Measurements from ENCODE around the gene GAL3ST1.

The GAL3ST1 gene

DNA sequence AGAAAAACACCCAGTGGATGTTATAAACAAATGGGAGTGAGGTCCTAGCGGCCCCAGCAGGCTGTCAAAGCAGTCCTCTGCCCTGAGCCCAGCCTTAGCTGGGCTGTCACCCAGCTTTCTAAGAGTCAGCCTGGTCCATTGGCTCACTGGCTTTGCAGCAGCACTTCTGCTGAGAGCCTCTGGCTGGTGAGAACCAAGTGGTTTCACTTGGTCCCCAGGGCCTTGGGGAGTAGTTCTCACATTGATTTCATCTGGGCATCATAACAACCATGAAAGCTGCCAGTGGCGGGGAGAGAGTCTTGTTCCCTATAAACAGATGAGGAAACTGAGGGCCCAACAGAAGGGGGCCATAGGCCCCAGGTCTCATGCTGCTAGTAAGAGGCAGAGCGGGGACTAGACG, 39.3 kb downstream of the GAL3ST1 start:
- no peak for DNase-seq (ENCODE audit: low read depth, low spot score)

DNA sequence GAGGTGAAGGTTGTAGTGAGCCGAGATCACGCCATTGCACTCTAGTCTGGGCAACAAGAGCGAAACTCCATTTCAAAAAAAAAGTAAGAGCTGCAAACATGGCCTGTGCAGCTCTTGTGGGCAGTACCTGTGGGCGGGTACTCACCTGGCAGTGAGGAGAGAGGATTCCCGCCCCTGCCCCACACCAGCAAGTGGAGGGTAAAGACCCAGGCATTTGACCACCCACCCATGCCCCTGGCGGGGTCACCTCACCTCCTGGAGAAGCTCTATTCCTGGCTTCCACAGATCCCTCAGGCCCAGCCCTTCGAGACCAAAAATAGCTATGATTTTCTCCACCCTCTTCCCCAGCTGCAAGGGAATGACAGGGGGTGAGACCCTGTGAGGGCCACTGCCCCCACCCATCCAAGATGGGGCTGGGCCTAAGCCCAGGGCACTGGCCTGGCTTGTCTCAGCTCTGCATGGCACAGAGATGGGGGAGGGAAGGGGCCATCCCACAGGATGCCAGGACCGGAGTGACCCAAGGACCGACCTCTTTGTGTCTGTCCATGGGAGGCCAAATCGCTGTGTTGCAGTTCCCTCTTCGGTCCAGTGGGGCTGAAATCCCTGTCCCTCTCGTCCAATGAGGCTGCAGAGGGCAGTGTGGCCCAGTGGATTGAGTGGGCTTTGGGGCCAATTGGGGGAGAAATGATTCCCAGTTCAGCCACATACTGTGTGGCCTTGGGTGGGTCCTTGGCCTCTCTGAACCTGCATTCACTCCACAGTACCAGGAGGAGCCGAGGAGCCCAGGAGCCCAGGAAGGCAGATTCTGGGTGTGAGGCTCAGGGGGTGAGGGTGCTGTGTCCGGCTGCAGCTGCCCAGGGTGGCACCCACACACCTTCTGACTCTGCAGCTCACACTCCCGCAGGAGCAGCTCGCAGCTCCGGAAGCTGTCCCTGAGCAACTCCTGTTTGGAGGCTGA, 42.5 kb downstream of the GAL3ST1 start:
- DNase-seq (ENCODE audit: low read depth, low spot score): no peak

DNA sequence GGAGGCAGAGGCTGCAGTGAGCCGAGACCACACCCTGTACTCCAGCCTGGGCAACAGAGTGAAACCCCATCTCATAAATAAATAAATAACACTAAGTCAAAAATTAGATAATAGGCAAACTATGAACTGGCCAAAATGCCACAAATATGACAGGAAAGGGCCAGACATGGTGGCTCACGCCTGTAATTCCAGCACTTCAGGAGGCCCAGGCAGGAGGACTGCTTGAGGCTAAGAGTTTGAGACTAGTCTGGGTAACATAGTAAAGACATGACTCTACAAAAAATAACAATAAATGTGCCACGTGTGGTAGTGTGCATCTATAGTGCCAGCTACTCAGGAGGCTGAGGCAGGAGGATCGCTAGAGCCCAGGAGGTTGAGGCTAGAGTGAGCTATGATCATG, 47.8 kb downstream of the GAL3ST1 start:
- DNase-seq (ENCODE audit: low read depth, low spot score): no peak

DNA sequence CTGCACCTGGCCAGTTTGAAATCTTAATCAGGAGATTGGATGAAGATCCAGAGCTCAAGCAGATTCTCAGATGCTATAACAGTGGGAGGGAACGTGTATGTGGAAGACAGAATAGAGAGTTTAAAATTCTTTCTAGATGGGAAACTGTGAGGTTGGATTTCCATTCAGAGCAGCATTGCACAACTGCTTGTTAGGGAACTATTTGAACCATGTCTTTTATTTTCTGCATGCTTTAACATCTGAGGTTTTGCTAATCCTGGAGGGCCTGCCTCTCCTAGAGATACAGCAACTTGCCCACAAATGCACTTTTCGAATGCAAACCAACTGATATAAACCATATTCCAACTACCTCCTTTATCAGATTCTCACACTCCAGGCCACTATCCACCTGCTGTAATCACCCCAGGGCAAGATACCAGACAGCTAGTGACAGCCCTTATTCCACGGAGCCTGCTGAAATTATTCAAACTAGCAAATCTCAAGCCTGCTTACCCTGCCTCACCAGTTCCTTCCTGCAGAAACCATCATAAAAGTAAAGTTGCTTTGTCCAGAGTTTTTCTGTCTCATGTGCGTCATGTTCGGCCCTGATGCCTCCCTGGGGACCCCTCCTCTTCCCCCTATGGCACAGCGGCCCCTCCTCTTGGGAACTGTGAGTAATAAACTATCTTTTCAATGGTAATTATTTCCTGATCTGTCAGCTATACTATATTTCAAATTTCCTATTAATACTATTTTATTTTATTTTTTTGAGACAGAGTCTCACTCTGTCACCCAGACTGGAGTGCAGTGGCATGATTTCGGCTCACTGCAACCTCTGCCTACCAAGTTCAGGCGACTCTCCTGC, 50.6 kb downstream of the GAL3ST1 start:
- no peak for DNase-seq (ENCODE audit: low read depth, low spot score)

DNA sequence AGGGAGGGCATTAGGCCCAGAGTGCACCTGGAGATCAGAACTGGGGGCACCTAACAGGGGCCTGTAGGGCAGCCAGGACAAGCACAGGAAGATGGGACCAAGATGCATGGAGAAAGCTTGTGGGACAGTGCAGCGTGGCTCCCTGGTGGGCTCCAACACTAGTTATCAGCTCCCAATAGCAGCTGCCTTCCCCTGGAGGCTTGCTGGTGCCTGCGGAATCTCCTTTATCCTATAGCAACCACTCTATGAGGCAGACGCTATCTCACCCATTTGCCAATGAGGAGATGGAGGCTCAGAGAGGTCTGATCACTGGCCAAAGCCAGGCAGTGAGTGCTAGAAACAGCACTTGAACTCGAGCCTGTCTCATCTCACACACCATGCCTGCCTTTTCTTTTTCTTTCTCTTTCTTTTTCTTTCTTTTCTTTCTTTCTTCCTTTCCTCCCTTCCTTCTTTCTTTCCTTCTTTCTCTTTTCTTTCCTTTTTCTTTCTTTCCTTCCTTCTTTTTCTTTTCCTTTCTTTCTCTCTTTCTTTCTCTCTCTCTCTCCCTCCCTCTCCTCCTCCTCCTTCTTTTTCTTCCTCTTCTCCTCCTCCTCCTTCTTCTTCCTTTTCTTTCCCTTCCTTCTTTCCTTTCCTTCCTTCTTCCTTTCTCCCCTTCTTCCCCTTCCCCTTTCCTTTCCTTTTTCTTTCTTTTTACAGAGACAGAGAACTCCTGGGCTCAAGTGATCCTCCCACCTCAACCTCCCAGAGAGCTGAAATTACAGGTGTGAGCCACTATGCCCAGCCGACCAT, 52.9 kb downstream of the GAL3ST1 start:
- no peak for DNase-seq (ENCODE audit: low read depth, low spot score)

DNA sequence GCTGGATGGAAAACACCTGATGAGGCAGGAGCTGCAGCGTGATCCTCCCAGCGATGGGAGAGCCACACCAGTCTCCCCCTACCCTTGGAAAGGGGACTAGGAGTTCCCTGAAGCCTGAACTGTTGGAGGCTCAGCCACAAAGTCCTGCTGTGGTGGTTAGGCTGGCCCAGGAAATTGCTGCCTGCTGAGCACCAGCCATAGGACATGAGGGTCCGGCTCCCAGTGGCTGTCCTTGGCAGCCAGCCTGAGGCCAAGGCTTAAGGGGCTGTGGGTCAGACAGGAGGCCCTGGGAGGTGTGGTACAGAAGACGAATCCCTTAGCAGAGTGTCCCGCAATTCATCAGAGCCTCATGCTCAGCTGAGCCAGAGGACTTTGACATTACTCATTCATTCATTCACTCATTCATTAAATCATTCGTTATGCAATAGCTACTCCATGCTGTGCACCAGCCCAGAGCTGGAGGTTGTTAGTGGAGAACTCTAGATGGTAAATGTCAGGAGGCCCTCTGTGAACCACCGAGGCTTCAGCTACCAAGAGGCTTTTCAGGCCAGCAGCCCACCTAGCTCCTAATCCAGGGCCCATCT, 54.5 kb downstream of the GAL3ST1 start:
- no peak for DNase-seq (ENCODE audit: low read depth, low spot score)

DNA sequence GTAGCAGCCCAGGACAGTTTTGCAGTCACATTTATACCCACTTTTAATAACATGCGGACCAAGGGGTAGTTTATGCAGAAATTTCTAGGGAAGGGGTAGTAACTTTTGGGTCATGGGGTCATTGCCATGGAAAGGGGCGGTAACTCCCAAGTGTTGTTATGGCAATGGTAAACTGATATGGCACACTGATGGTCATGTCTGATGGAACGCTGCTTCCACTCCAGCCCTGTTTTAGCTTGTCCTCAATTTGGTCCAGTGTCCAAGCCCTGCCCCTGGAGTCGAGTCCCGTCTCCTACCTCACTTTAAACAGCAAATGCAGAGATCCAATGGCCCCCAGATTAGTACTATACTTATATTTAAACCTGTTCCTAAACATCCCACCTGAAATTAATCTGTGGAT, 57.7 kb downstream of the GAL3ST1 start:
- no peak for DNase-seq (ENCODE audit: low read depth, low spot score)

DNA sequence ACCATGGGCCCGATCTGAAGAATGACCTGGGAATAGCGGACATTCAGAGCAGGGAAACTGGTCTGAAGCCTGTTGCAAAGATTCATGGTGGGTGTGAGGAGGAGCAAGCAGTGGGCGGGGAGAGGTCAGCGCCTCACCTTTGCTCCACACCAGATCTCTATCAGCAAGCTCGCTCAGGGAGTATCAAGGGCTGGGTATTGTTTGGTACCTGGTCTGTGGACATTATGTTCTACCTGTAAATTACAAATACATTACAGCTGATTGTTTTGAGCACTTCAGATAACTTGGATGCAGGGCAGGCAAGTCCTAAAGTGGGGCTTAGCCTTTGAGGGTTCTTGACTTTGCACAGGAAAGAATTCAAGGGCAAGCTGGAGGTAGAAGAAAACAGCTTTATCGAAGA, 58.2 kb downstream of the GAL3ST1 start:
- DNase-seq (ENCODE audit: low read depth, low spot score): no peak

DNA sequence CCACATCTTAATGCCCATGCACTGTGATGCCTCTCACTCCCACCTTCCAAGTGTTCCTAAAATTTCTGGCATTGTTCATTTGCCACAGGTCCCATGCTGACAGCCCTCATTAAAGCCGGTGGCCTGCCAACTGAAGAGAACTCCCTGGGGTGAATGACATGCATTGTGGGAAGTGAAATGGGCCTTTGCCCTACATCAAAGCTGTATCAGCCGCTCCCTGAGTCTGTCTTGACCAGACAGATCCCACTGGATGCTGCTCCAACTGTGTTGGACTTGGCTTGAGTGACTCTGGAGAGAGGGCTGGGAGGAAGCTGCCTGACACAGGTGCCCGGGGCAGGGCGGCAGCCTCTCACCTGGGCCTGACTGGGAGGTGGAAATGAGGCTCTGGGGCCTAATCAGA, 60.2 kb downstream of the GAL3ST1 start:
- no peak for DNase-seq (ENCODE audit: low read depth, low spot score)

DNA sequence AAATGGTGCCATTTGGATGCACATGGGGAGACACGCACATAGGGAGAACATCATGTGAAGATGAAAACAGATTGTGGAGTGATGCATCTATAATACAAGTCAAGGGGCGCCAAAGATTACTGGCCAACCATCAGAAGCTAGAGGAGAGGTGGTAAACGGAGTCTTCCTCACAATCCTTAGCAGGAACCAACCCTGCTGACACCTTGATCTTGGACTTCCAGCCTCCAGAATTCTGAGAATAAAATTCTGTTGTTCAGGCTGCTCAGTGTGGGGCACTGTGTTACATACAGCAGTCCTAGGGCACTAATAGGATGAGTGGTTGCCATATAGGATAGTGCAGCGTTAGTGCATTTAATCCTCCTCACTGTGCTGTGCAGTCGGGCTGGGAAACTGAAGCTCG, 61.0 kb downstream of the GAL3ST1 start:
- no peak for DNase-seq (ENCODE audit: low read depth, low spot score)

DNA sequence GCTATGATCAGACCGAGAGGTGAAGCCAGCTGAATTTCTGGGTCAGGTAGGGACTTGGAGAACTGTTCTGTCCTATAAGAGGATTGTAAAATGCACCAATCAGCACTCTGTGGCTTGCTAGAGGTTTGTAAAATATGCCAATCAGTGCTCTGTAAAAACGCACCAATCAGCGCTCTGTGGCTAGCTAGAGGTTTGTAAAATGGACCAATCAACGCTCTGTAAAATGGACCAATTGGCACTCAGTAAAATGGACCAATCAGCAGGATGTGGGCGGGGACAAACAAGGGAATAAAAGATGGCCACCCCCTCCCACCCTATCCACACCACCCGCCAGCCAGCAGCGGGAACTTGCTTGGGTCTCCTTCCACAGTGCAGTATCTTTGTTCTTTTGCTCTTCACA, 62.6 kb downstream of the GAL3ST1 start:
- DNase-seq (ENCODE audit: low read depth, low spot score): no peak

DNA sequence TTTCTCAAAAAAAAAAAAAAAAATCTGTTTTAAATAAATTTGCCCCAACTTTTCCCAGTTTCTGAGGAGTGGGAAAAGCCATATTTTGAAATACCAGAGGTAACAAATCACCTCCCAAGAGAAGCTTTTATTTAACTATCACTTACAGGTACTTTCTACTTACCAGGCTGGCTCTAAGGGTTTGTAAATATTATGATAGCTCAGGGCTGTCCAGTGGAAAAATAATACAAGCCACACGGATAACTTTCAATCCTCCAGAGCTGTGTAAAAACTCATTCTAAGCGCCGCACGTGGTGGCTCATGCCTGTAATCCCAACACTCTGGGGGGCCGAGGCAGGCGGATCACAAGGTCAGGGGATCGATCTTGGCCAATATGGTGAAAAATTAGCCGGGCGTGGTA, 63.4 kb downstream of the GAL3ST1 start:
- DNase-seq (ENCODE audit: low read depth, low spot score): no peak

DNA sequence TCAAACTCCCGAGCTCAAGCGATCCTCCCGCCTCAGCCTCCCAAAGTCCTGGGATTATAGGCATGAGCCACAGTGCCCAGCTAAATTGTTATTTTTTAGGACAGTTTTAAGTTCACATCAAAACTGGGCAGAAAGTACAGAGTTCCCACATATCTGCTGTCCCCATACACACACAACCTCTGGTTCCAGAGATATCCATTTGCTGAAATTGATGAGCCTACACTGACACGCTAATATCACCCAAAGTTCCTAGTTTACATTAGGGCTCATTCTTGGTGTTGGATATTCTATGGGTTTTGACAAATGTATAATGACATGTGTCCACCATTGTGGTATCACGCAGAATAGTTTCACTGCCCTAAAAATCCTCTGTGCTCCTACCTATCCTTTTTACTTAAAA, 66.2 kb downstream of the GAL3ST1 start:
- DNase-seq (ENCODE audit: low read depth, low spot score): no peak

DNA sequence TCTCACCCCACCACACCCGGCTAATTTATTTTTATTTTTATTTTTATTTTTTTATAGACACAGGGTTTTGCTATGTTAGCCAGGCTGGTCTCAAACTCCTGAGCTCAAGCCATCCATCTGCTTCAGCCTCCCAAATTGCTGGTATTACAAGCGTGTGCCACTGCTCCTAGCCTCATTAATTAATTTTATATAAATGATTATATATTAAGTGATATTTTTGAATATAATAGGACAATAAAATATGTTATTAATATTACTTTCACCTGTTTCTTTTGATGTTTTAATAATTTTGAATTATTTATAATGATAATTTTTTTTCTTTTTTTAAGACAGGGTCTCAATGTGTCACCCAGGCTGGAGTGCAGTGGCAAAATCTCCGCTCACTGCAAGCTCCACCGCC, 66.8 kb downstream of the GAL3ST1 start:
- no peak for DNase-seq (ENCODE audit: low read depth, low spot score)

DNA sequence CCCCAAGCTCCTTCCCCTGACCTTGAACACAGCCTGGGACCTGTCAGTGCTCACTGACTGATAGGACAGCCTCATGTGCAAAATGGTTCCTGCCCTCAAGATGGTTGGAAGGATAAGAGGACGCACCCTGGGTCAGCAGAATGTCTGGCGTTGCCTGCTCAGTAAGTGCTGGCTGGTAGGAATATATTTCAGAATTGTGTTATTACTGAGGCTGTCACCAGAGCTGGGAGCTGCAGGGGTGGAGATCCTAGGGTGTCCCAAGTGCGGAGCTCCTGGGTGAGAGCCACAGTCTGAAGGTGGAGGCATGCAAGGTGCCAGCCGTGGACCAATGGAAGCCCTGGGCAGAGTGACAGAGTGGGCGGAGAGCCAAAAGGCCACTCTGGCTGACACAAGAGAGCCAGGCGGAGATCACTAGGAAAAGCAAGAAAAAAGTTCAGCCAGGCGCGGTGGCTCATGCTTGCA, 67.9 kb downstream of the GAL3ST1 start:
- no peak for DNase-seq (ENCODE audit: low read depth, low spot score)
